ENCODE measurements around the gene AGFG1.

GRCh38 chr2:227461811-227462461 lies 10.0 kb upstream of the AGFG1 start:
- TF ChIP-seq CTCF (IDR thresholded peaks at IDR 0.05) (no peak), EZH2 (IDR thresholded peaks at IDR 0.05; ENCODE audit: borderline replicate concordance, insufficient read depth, low read depth, low read length, poor library complexity, severe bottlenecking) (no peak)

Data from B cell (primary cell).